HUES64 (cell line): Measurements from ENCODE around the gene PKHD1. TPM values are rescaled to one million over a fixed set of nuclear protein-coding genes. Genes with fewer than 3 reads are reported as not detected.

Source experiments
- H3K27ac ChIP-seq: 2 replicates; pipeline ENCODE4 v1.7.0; 2013; ENCODE audit warnings: low read depth, low read length, inconsistent platforms
- H3K27me3 ChIP-seq: 2 replicates; pipeline ENCODE4 v1.6.1; 2013; ENCODE audit warnings: mild to moderate bottlenecking, low read length; ENCODE audit not compliant: insufficient read depth
- H3K36me3 ChIP-seq: 2 replicates; pipeline ENCODE4 v1.6.1; 2013; ENCODE audit warnings: mild to moderate bottlenecking, low read length; ENCODE audit not compliant: insufficient read depth
- H3K4me1 ChIP-seq: 2 replicates; pipeline ENCODE4 v1.6.1; 2013; ENCODE audit warnings: mild to moderate bottlenecking, low read length, moderate library complexity; ENCODE audit not compliant: insufficient read depth
- H3K4me3 ChIP-seq: 2 replicates; pipeline ENCODE4 v1.5.1; 2013; ENCODE audit warnings: mild to moderate bottlenecking, low read length, moderate library complexity
- H3K9ac ChIP-seq: 2 replicates; pipeline ENCODE4 v1.6.1; 2013; ENCODE audit warnings: mild to moderate bottlenecking, low read depth, low read length
- H3K9me3 ChIP-seq: 2 replicates; pipeline ENCODE4 v1.6.1; 2013; ENCODE audit warnings: low read depth, low read length; ENCODE audit not compliant: insufficient read depth
- WGBS: fragments of 150-250, 120-280 bp; methylation state at CpG from one replicate; pipeline ENCODE4 v1.1.7; 2013; ENCODE audit warnings: missing lambda C conversion rate; 5-methylcytosine and 5-hydroxymethylcytosine counted together
- polyA plus RNA-seq, 2 experiments: library from polyadenylated mRNA; stranded (reverse); fragments of 50-300 nt; gene quantifications; one replicate each; pipeline ENCODE4 v1.2.3, GENCODE V29; 2013

The PKHD1 gene, protein sequence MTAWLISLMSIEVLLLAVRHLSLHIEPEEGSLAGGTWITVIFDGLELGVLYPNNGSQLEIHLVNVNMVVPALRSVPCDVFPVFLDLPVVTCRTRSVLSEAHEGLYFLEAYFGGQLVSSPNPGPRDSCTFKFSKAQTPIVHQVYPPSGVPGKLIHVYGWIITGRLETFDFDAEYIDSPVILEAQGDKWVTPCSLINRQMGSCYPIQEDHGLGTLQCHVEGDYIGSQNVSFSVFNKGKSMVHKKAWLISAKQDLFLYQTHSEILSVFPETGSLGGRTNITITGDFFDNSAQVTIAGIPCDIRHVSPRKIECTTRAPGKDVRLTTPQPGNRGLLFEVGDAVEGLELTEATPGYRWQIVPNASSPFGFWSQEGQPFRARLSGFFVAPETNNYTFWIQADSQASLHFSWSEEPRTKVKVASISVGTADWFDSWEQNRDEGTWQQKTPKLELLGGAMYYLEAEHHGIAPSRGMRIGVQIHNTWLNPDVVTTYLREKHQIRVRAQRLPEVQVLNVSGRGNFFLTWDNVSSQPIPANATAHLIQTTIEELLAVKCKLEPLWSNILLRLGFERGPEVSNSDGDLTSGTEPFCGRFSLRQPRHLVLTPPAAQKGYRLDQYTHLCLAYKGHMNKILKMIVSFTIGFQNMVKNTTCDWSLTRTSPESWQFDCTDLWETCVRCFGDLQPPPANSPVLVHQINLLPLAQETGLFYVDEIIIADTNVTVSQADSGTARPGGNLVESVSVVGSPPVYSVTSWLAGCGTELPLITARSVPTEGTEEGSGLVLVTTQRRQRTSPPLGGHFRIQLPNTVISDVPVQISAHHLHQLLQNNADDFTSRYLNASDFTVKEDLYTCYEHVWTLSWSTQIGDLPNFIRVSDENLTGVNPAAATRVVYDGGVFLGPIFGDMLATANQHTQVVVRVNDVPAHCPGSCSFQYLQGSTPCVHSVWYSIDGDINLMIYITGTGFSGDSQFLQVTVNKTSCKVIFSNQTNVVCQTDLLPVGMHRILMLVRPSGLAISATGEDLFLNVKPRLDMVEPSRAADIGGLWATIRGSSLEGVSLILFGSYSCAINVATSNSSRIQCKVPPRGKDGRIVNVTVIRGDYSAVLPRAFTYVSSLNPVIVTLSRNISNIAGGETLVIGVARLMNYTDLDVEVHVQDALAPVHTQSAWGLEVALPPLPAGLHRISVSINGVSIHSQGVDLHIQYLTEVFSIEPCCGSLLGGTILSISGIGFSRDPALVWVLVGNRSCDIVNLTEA (N-terminal part only)
- polyA plus RNA-seq (2013, experiment 1 of 2): 0.05 TPM
- 0.06 TPM for polyA plus RNA-seq (2013, experiment 2 of 2)

DNA sequence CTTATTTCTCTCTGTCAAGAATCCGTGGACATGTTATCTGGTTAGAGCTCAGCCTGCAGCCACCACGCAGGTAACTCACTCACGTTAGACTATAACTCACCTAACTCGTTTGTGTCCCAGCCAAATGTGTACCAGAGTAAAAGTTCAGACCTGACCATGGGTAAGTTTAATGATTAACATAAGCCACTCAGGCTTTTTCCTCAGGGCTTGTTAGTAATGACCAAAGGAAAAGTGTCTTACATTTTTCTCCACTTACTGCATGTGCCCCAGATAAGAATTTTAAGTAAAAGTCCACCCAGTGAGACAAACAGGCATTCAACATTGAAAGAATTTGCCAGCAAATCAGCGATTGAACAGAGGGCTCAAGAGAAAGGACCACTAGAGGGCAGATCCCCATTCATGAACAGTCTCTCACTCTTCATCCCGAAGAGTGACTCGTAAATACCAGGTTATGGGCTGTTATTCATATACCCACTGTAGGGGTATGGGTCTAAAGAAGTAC lies at the start of gene PKHD1:
TSS of gene PKHD1 (minus strand) at position 116 of the 502 bp plus-strand sequence. CDS start 2,680 bp downstream, outside the sequence.
- 75% methylated on average over 7 of the region's 7 CpGs for WGBS
- Histone ChIP-seq H3K4me1 (peaks cover 7% of the 10 kb centered on the region), H3K27ac (no peak within 1 kb of the TSS), H3K27me3 (no peaks in the 10 kb centered on the region), H3K36me3 (no peaks in the 10 kb centered on the region), H3K9ac (no peak within 1 kb of the TSS), H3K9me3 (no peaks in the 10 kb centered on the region), H3K4me3 (no peak within 1 kb of the TSS)

DNA sequence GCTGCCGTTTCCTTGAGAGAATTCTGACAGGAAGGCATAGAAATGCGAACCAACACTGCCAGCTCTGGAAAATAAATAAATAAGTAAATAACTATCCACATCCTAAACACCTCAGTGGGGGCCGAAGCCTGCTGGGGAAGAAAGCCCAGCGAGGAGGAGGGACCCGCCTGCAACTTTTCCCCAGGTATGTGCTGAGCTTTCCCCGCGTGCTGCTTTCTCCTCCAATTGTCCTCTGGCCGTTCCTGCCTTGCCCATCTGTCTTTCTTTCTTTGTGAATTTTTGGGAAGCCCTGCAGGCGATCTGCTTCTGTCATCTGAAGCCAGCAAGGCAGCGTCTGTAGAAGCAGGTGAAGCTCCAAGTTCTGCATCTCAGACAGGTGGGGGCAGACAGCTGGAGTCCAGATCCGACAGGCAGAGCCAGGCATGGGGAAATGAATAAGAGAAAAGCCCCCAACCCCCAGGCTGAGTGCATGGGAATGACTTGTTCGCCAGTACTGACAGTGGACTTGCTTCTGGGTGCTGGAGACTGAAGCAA lies 49.6 kb upstream of the PKHD1 start:
- Histone ChIP-seq H3K27ac (no peak overlapping the region), H3K9ac (no peak overlapping the region), H3K4me1 (peaks cover 11% of the 10 kb centered on the region), H3K4me3 (0 out of 2 replicates have a peak overlapping the region, but pooled peaks have one; percentile 9), H3K36me3 (no peaks in the 10 kb centered on the region), H3K27me3 (no peaks in the 10 kb centered on the region; the same call in 1 of the 2 replicates), H3K9me3 (no peaks in the 10 kb centered on the region)
- WGBS: 37% methylated on average over 11 of the region's 12 CpGs

DNA sequence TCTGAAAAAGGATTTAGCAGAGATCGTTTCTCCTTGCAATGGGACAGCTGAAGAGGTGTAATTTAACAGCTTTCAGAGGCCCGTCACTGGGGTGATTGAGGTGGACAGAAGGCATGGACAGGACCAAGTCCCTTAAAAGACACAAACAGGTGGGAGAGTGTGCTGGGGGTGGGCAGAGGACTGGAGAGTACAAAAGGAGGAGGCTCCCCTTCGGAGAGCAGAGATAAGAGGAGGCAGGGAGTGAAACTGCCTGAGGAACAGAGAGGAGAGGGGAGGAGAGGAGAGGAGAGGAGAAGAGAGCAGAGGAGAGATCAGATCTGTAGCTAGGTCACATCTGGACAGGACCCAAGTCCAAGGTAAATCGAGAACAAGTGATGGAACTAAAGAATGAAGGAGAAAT lies 48.6 kb upstream of the PKHD1 start:
- Histone ChIP-seq H3K27ac (no peak overlapping the region), H3K4me3 (no peak overlapping the region), H3K36me3 (no peaks in the 10 kb centered on the region), H3K4me1 (peaks cover 11% of the 10 kb centered on the region), H3K9me3 (no peaks in the 10 kb centered on the region), H3K9ac (no peak overlapping the region), H3K27me3 (no peaks in the 10 kb centered on the region)
- WGBS: 80% methylated on average over 4 of the region's 4 CpGs

DNA sequence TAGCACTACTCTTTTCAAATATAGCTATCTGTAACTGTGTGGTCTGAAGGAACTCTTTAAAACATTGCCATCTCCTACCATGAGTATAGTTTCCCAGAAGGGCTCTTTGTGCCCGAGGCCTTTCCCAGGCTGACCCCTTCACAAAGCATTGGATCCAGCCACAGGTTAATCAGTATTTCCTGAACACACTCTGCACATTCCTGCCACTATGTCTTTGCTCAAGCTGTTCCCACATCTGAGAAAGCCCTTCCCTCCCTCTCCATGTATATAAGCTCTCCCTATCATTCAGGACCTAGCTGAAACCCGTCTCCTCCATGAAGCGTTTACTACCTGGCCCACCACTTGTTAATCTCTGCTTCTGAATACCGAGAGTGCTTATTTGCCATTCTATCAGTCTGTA lies 47.8 kb upstream of the PKHD1 start:
- peaks cover 11% of the 10 kb centered on the region for H3K4me1 ChIP-seq
- no peaks in the 10 kb centered on the region for H3K27me3 ChIP-seq
- WGBS: 96% methylated on average over 4 of the region's 4 CpGs
- H3K9me3 ChIP-seq: no peaks in the 10 kb centered on the region
- no peak overlapping the region for H3K27ac ChIP-seq
- H3K9ac ChIP-seq: no peak overlapping the region
- no peak overlapping the region for H3K4me3 ChIP-seq
- no peaks in the 10 kb centered on the region for H3K36me3 ChIP-seq

DNA sequence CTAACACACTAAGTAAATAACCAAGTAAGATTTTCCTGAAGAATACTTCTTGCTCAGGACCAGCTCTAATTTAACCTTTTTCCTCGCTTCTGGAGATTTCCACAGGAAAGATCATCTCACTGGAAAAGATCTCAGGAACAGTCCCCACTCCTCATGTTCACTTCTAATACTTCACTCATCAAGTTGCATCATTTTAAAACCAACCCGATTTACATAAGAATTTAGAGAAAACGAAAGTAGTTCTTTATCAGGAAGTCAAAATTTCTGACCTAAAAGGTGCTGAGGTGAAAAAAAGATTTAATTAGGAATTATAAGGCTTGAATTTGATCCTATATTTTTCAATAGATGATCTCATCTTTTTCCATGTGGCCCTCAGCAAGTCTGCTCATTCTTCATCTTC lies 46.6 kb upstream of the PKHD1 start:
- 85% methylated on average over 3 of the region's 3 CpGs for WGBS
- Histone ChIP-seq H3K27me3 (no peaks in the 10 kb centered on the region), H3K4me1 (peaks cover 11% of the 10 kb centered on the region), H3K4me3 (no peak overlapping the region), H3K9ac (no peak overlapping the region), H3K36me3 (no peaks in the 10 kb centered on the region), H3K9me3 (no peaks in the 10 kb centered on the region), H3K27ac (no peak overlapping the region)

DNA sequence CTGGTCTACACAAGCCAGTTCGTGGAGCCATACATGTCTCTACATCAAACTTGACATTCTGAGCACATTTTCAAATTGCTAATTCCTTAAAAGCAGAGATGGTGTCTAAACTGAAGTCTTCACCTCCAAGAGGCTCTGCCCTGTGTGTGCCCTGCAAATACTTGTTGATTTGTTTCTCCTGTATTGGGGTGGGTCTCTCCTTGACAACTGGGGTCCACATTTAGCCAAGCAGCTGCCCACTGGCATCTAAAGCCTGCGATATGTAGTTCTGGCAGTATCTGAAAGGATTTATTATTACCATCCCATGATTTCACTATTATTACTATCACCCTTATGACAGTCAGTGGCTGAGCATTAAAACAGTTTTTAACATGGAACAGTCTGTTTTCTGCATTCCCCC lies 45.9 kb upstream of the PKHD1 start:
- Histone ChIP-seq H3K4me3 (no peak overlapping the region), H3K4me1 (peaks cover 11% of the 10 kb centered on the region), H3K9ac (no peak overlapping the region), H3K9me3 (no peaks in the 10 kb centered on the region), H3K36me3 (no peaks in the 10 kb centered on the region), H3K27me3 (no peaks in the 10 kb centered on the region), H3K27ac (no peak overlapping the region)
- 99% methylated on average over 2 of the region's 2 CpGs for WGBS

DNA sequence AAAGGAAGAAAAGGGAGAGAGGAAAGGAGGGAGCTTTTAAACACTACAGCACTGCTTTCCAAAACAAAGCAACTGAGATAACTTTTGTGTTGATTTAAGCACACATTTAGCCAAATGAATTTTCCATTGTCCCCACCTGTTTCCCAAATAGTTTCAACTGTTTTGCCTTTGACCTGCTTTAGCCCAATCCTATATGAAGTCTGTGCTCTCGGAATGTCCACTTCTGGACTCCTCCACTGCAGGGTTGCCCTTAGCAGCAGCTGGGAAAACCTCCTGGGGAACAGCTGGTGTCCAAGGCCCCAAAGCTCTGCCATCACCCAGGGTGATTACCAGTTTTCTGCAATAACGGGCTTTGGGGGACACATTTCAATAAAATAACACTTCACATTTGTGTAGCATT lies 44.9 kb upstream of the PKHD1 start:
- Histone ChIP-seq H3K36me3 (no peaks in the 10 kb centered on the region), H3K4me3 (no peak overlapping the region), H3K9ac (no peak overlapping the region), H3K27ac (no peak overlapping the region), H3K4me1 (peaks cover 8% of the 10 kb centered on the region), H3K9me3 (0 out of 2 replicates have a peak, but pooled peaks cover 5% of the 10 kb centered on the region), H3K27me3 (no peaks in the 10 kb centered on the region)
- 95% methylated on average over 2 of the region's 2 CpGs for WGBS

DNA sequence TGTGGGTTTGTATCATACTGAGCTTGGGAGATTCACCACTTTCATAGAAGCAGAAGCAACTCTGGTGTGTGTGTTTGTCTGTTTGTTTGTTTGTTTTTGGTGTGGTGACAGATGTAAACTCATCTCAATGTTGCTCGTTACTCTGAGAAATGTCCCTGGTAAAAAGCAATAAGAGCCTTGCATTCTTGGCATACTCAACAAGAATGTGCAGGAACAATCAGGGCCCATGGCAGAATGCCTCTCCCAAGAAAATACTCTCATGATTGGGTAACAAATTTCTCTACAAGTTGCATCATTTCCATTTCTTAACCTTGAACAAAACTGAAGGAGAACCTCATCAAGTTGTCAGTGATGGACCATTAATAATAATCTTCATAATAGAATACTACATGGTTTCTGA lies 43.0 kb upstream of the PKHD1 start:
- Histone ChIP-seq H3K36me3 (no peaks in the 10 kb centered on the region), H3K27me3 (no peaks in the 10 kb centered on the region), H3K4me3 (no peak overlapping the region), H3K4me1 (no peaks in the 10 kb centered on the region), H3K9me3 (0 out of 2 replicates have a peak, but pooled peaks cover 5% of the 10 kb centered on the region), H3K27ac (no peak overlapping the region), H3K9ac (no peak overlapping the region)
- WGBS: 73% methylated on average over 1 of the region's 1 CpG

DNA sequence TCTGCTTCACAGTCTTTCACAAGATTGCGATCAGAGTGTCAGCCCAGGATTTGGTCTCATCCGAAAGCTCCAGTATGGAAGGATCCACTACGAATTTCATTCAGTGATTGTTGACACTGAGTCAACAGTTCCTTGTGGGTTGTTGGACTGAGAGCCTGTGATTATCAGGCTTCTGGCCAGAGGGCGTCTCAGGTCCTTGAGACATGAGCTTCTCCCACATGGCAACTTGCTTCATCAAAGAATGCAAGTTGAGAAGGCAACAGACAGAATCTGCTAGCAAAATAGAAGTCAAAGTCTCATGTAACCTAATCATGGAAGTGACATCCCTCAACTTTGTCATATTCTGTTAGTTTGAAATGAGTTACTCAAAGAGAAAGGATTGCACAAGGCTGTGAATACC lies 40.5 kb upstream of the PKHD1 start:
- 89% methylated on average over 4 of the region's 4 CpGs for WGBS
- 0 out of 2 replicates have a peak, but pooled peaks cover 5% of the 10 kb centered on the region for H3K9me3 ChIP-seq
- no peaks in the 10 kb centered on the region for H3K36me3 ChIP-seq

DNA sequence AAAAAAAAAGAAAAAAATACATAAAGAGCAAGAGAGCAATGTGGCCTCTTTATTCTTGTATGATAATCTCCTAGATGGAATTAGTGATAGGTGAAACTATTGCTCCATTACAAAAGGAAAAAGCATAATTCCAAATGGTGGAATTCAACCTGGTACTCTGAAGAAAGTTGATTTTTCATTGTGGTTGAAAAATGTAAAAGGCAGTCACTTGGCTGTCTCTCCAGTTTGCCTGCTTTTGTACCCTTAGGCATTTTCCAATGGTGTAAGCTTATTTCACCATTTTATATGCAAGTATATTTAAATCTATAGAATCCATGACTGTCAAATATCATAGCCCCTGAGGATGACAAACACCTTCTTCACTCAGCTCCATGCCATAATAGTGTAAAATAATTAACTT lies 38.8 kb upstream of the PKHD1 start:
- H3K27me3 ChIP-seq: no peaks in the 10 kb centered on the region
- H3K4me3 ChIP-seq: no peak overlapping the region
- no peak overlapping the region for H3K27ac ChIP-seq
- no peaks in the 10 kb centered on the region for H3K36me3 ChIP-seq
- H3K4me1 ChIP-seq: no peaks in the 10 kb centered on the region; the same call in 1 of the 2 replicates
- 0 out of 2 replicates have a peak, but pooled peaks cover 5% of the 10 kb centered on the region for H3K9me3 ChIP-seq
- H3K9ac ChIP-seq: no peak overlapping the region

More for the DNA sequence above, 40.5 kb upstream of the PKHD1 start:
- H3K4me3 ChIP-seq: no peak overlapping the region
- H3K27ac ChIP-seq: no peak overlapping the region
- no peak overlapping the region for H3K9ac ChIP-seq
- no peaks in the 10 kb centered on the region for H3K27me3 ChIP-seq
- H3K4me1 ChIP-seq: no peaks in the 10 kb centered on the region
